Hematopoietic multipotent progenitor cell treated with erythropoietin and hydrocortisone succinate and interleukin-3 and kit ligand, for 8 days (in vitro differentiated cells): ENCODE data around the gene RAB11FIP4.
"Not testable (repeated sequence)": the region's sequence is repeated elsewhere in the genome, so short reads cannot be mapped to it uniquely, and the experiment has no call there.

Experiments used
- DNase-seq: peaks from one replicate; pipeline ENCODE4 v3.0.0-alpha.2; 2015

RAB11FIP4 gene, protein sequence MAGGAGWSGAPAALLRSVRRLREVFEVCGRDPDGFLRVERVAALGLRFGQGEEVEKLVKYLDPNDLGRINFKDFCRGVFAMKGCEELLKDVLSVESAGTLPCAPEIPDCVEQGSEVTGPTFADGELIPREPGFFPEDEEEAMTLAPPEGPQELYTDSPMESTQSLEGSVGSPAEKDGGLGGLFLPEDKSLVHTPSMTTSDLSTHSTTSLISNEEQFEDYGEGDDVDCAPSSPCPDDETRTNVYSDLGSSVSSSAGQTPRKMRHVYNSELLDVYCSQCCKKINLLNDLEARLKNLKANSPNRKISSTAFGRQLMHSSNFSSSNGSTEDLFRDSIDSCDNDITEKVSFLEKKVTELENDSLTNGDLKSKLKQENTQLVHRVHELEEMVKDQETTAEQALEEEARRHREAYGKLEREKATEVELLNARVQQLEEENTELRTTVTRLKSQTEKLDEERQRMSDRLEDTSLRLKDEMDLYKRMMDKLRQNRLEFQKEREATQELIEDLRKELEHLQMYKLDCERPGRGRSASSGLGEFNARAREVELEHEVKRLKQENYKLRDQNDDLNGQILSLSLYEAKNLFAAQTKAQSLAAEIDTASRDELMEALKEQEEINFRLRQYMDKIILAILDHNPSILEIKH

DNA sequence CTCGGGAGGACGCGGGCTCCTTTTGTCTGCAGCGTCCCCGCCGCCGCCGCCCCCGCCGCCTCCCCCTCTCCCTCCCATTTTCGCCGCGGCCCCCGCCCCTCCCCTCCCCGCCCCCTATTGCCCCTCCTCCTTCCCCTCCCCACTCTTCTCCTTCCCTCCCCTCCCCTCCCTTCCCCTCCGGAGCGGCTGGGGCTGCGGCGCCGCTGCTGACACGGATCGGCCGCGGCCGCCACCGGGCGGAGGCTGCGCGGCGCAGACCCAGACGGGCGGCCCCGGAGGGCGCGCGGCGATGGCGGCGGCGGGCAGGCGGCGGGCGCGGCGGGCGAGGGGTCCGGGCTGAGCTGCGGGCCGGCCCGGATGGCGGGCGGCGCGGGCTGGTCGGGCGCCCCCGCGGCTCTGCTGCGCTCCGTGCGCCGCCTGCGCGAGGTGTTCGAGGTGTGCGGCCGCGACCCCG is at the start of gene RAB11FIP4:
Gene RAB11FIP4, plus strand, starts transcription at position 180 of the 454 bp plus-strand sequence. Its CDS starts 178 bp downstream, at position 358.
- DNase-seq = no peak

DNA sequence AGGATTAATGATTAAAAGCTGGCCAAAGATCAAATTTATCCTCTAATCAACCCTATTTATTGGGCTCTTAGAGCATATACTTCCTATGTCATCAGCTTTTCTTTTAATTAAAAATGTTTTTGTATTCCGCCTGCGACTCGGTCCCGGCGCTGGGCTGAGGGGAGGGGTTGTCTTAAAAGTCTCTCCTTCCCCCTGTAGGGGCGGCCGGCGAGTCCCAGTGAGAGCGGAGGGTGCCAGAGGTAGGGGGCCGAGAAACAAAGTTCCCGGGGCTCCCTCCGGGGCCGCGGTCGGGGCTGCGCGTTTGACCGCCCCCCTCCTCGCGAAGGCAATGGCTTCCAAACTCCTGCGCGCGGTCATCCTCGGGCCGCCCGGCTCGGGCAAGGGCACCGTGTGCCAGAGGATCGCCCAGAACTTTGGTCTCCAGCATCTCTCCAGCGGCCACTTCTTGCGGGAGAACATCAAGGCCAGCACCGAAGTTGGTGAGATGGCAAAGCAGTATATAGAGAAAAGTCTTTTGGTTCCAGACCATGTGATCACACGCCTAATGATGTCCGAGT is 46.2 kb upstream of the RAB11FIP4 start:
- DNase-seq = not testable (repeated sequence)

DNA sequence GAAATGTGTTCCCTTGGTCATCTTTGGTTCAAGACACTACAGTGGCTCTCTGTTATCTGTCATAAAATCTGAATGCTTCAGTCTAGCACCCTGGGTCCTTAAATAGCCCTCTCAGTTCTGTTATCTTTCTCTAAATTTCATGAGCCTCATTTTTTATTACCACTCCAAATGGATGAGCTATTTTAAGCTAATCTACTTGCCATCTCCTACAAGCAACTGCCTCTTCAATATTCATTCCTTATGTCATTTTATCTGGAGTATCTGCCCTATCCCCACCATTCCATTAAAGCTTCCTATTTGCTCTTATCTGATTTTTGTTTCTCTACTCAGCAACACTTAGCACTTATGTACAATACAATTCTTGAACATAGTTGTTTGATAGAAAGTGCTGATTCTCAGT is 42.0 kb upstream of the RAB11FIP4 start:
- DNase-seq = no peak

DNA sequence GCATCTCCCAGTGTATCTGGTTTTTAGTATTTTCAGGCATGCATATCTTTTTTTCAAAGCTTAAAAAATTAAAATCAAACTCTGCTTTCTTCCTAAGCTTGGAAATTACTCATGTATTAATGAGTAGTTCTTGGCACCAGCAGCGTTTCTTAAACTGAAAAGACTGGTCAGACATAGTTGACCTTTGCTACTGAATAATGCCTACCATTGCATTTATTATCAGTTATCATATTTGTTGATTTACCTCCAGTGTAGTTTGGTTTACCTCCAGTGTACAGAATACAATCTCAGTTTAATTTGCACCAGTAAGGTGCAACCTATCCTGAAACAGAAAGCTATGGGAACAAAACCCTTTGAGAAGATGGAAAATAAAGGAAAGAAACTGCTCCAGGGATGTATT is 35.5 kb upstream of the RAB11FIP4 start:
- no peak for DNase-seq

DNA sequence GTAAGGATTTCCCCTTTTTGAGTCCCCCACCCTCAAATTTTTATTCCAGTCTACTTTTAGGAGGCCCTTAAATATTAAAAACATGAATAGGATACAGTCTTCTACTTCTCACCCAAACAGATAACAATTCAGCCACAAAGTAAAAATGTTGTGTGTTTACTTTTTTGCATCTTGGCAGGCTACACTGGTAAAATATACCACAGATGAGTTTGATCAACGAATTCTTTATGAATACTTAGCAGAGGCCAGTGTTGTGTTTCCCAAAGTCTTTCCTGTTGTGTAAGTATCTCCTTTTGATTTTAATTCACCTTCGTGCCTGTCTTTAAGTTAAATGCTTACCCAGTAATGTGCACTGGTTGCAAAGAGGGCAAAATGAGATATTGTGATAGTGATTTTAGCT is 34.4 kb upstream of the RAB11FIP4 start:
- no peak for DNase-seq

DNA sequence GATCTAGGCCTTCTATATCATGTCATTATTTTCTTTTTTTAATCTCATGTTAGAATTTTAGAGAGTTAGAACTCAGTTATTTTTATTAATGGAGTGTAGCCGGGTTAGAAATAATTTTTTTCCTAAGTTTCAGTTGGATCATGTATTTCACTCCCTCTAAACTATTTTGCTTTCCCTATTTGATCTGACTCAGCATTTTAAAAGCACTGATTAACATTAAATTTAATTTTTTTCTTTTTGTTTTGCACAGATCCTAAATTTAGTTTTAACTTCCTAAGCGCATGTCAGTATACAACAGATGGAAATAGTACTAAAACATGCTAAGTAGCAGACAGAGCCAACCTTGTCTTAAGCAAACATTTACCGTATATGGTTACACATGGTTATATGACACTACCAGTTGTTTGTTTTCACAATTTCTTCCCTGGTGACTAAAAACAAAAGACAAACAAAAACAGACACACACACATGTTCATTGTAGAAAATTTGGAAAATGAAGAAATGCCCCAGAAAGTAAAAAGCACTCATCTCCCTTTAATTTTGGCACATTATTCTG is 33.6 kb upstream of the RAB11FIP4 start:
- no peak for DNase-seq

DNA sequence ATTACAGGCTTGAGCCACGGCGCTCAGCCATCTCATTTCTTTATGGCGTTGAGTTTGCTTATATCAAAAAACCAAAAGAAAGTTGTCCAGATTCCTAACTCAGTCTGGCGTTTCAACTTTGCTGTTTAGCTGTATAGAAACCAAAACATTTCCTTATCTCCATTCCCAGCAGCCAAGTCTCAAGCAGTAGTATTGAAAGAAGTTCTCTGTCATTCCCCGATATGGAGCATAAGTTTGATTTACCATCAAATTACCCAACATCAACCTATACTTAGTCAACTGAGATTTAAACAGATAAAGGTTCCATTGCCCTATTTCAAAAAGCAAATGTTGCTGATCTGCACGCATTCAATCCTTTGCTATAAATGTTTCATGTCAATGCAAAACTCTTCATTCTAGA is 27.5 kb upstream of the RAB11FIP4 start:
- DNase-seq = no peak

DNA sequence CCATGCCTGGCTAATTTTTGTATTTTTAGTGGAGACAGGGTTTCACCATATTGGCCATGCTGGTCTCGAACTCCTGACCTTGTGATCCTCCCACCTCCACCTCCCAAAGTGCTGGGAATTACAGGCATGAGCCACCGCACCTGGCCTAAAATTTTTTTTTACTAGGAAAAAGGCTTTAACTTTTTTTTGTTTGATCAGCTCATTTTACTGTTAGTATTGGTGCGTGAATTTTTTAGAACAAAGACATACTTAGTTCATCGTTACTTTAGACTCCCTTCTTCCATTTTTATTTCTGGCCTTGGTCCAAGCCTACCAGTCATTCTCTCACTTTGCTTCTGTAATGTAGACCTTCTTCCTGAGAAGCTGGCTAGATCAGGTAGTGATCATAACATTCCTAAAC is 25.4 kb upstream of the RAB11FIP4 start:
- DNase-seq = no peak

DNA sequence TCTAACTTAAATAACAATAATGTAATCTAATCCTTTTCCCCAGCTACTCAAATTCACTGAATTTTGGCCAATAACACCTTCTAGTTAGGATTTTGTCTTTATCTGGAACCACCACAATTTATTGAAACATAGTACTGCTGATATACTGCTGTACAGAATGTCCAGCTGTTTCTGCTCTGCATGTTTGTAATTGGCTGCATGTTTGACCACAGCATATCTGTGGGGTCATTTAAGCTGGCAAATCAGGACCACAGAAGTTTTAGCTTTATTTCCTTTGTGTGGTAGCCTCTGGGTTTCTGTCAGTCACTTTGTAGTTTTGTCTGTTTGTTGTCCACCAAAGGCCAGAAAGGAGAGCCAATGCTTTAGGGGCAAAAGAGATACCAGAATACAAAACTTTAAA is 22.2 kb upstream of the RAB11FIP4 start:
- DNase-seq = no peak

DNA sequence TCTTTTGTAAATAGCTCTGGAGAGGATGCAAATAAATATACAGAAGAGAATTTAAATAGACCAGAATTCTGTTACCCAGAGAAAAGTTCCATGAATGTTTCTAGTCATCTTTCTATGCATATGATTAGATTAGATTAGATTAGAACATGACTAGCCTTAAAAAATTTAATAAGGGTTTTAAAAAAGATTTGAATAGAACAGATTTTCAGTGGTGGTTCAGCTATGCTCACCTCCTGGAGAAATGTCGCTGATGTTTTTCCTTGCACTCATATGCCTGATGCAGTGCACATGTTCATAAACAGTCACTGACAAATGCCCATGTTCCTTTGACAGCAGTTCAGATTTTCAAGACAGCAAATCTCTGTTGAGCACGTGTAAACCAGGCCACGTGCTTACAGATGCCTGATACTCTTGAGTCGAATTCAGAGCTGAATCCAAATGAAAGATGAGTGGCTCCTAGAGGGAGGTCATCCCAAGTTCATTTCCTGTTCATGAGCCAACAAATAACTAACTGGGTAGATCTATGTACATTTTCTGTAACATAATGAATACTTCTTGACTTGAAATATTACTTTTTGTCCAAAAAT is 19.9 kb upstream of the RAB11FIP4 start:
- no peak for DNase-seq

DNA sequence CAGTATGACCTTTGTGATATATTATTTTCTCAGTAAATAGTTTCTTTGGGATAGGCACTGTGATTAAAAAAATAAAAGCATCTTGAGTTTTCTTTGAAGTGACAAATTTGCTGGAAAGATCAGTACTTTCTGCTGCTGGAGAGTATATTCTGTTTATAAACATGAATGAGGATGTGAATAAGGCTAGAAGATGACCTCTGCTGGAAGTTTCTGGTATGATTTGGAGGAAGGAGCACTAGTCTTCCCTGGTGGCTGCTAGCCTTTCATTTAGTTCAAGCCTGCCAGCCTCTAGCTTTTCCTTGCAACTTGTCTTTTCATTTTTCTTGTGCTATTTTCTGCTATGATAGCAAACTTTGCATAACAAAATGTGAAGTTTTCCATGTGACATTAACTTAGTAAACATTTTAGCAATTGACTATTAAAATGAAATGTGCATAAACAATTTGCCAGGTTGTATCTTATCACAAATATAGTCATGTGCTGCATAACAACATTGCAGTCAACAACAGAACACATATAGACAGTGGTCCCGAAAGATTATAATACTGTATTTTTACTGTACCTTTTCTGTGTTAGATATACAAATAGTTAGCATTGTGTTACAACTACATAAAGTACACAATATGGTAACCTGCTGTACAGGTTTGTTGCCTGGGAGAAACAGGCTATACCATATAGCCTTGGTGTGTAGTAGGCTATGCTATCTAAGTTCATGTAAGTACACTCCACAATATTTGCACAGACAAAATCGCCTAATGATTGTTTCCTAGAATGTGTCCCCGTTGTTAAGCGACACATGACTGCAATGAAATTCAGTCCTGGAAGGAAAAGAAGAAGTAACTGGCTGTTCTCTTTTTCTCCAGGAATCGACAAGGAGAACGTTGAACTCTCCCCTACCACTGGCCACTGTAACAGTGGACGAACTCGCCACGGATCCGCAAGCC is 18.1 kb upstream of the RAB11FIP4 start:
- DNase-seq = peak; percentile 72

DNA sequence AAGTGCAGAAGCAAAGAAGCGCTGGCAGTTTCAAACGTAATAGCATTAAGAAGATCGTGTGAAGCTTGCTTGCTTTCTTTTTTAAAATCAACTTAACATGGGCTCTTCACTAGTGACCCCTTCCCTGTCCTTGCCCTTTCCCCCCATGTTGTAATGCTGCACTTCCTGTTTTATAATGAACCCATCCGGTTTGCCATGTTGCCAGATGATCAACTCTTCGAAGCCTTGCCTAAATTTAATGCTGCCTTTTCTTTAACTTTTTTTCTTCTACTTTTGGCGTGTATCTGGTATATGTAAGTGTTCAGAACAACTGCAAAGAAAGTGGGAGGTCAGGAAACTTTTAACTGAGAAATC is 17.4 kb upstream of the RAB11FIP4 start:
- DNase-seq = no peak

DNA sequence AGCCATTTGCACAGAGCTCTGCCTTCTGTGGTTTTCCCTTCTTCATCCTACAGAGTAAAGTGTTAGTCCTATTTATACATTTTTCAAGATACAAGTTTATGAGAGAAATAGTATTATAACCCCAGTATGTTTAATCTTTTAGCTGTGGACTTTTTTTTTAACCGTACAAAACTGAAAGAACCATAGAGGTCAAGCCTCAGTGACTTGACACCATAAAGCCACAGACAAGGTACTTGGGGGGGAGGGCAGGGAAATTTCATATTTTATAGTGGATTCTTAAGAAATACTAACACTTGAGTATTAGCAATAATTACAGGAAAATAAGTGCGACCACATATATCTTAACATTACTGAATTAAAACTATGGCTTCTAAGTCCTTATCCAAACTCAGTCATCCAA is 17.0 kb upstream of the RAB11FIP4 start:
- DNase-seq = no peak

DNA sequence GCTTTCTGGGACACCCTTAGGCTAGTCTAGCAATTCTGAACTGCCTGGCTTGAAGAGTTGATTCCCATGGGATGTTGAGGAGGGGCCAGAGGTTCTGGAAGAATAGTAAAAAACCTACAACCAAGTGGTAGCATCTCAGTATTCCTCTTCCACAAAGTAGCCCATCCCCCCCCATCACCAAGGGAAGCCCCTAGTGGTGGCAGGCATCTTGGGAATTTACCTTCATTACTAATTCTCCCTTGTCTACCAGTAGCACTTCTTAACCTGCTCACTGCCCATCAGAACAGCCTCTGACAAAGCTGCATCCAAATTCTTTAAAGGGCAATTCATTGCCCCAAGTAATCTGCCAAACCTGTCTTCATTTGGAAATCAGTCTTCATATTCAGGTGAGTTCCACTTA is 12.8 kb upstream of the RAB11FIP4 start:
- DNase-seq = no peak

DNA sequence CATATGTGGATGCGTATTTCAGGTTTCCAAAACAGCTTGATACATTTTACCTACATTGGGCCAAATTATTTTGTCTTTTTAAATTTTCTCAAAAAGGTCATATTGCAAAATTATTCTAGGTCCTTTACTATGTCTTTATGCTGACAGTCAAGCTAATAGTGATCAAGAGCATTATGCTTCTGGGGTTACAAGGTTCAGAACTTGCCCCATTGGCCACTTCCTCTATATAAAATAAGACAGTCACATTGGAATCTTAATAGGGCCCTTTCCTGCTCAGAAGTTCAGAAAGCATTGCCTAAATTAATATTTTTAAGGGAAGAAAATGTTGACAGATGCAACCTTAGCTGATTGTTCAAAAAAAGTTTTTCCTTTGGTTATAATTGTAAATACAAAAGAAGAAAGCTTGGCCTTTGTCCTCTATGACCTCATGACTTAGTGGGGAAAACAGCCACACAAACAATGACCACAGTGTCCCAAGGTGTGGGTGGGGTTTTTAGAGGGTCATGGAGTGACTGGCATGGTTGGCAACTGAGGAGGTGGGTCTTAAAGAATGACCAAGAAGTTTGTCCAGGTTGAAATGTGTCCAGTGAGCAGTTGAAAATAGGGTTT is 11.8 kb upstream of the RAB11FIP4 start:
- no peak for DNase-seq

DNA sequence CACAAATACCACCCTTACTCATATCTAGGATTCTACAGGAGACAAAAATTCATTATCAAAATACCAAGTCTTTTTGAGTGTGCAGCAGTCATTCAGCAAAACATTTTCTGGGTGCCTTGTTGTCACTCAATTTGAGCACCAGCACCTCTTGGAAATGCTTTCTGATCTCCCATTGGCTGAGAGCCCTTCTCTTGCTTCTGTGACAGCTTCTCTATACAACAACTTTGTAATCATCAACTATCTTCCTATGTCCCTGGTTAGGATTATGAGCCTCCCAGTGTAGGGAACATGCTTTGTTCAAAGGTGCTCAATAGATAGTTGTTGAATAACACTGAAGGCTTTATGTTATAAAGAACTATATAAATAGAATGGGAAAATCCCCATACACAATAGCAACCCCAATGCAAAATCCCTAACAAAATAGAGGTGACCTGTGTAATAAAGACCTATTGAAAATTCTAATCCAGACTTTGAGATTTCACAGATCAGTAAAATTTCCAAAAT is 10.3 kb upstream of the RAB11FIP4 start:
- no peak for DNase-seq

DNA sequence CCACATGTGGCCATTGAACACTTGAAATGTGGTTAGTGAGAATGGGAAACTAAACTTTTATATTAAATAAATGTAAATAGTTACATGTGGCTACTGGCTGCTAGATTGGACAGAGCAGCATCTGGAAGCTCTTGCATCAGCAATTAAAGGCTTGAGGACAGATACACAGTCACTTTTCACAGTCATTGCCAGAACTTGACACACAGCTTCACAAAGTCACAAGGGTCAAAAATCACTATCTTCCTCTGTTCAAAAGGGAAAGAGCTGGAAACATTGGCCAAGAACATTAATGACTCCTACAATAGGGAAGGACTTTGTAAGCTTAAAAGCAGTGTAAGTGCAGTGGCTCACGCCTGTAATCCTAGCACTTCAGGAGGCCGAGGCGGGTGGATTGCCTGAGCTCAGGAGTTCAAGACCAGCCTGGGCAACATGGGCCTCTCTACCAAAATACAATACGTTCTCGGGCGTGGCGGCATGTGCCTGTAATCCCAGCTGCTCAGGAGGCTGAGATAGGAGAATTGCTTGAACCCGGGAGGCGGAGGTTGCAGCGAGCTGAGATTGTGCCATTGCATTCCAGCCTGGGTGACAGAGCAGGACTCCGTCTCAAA is 8.7 kb upstream of the RAB11FIP4 start:
- not testable (repeated sequence) for DNase-seq

DNA sequence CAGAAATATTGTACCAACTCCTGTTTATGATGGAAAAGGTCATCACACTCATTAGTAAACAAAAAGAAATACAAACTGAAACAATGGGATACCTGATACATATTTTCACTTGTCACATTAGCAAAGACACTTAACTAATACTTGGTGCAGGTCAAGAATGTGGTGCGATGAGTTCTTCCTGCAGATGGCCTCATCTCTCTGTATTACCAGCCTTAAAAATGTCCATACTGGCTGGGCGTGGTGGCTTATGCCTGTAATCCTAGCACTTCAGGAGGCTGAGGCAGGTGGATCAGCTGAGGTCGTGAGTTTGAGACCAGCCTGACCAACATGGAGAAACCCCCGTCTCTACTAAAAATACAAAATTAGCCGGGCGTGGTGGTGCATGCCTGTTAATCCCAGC is 8.0 kb upstream of the RAB11FIP4 start:
- not testable (repeated sequence) for DNase-seq

DNA sequence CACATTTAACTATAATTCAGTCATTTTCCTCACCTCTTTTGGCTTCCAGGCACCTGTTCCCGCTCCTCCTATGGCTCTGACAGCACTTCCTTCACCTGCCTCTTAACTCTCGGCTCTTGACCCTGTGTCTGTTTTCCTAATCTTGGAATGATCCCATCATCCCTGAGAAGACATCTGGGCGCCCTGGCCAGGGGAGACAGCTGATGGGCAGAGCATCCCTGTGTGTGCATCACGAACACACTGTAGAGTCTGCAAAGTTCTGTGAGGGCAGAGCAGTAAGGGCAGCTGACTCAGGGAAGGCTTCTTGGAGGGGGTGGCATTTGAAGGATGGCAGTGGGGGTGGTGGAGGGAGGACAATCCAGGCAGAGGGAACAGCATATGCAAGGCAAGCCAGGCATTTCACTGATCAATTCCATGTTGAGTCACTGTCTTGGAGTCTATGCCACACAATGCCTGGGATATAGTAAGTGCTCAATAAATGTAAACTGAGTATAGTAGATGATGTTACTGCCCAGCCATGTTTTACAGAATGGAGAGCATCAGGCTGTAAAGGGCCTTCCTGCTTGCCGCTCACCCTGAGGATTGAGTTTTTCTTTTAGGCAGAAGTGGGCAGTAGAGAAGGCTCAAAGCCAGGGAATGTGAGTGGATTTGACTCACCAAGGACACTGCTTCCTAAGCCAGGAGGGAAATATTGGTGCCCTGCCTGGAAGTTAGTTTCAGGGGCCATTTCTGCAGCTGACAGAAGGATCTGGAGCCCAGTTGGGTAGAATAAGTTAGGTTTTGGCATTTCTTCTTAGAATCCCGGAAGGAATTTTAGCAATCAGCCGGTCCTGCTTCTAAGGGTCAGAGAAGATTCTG is 5.8 kb upstream of the RAB11FIP4 start:
- DNase-seq = no peak

DNA sequence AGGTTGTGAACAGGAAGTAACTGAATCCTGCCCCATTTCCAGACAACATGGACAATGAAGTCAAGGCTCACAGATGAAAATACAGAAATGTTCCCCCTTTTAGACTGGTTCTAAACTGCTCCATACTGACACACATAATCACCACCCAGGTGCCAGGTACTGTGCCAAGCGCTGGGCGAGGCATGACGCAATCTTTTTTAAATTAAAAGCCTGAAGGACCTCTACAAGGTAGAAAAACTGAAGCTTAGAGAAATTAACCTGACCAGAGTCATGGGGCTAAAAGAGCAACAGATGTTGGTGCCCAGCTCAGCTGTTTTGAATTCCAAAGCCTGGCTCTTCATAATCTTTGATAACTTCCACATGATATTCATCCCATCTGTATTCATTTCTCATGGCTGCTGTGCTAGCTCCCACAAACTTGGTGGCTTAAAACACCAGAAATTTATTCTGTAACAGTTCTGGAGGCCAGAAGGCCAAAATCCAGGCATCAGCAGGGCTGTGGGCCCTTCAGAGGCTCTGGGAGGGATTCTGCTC is 4.9 kb upstream of the RAB11FIP4 start:
- no peak for DNase-seq
